Mammary epithelial cell (primary cell): ENCODE results near the gene MEST.

Source experiments
- EZH2 ChIP-seq: IDR thresholded peaks from 2 replicates; pipeline ENCODE4 v1.6.1; 2012; ENCODE audit warnings: low read length, inconsistent platforms, borderline replicate concordance
- TF ChIP-seq, protein P1 (sequence below), 2 donors: IDR thresholded peaks in 1 of 2; conservative IDR thresholded peaks in 1 of 2; 2 replicates each; pipeline ENCODE4 v1.5.1; 2011 to 2012; ENCODE audit warnings: inconsistent platforms in 2 of 2, low read length in 2 of 2, mild to moderate bottlenecking in 2 of 2, control low read depth in 1 of 2, low read depth in 1 of 2; ENCODE audit not compliant: insufficient read depth in 1 of 2; ENCODE audit errors: extremely low read depth in 1 of 2

DNA sequence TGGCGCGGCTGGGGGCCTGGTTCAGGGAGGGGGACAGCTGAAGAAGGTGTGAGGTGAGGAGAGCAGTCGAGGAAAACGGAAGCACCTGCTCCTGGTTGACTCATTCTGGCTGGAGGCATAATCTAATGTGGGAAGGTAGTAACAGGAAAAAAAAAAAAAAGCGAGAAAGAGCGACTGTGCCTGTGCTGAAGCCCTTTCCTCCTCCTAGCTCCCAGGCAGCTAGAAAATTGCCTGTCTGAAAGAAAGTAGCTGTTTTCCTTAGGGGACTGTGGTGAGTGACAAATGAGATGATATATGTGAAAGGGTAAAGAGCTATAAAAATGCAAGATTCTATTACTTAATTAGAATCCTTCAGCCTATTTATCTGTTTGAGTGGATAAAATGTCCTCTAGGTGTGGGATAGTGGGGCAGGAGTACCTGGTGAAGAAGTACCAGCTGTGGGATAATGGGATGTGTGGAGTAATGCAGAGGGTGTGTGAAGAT, 4.9 kb upstream of the MEST start:
- TF ChIP-seq EZH2: no peak
- TF ChIP-seq, protein P1, sequence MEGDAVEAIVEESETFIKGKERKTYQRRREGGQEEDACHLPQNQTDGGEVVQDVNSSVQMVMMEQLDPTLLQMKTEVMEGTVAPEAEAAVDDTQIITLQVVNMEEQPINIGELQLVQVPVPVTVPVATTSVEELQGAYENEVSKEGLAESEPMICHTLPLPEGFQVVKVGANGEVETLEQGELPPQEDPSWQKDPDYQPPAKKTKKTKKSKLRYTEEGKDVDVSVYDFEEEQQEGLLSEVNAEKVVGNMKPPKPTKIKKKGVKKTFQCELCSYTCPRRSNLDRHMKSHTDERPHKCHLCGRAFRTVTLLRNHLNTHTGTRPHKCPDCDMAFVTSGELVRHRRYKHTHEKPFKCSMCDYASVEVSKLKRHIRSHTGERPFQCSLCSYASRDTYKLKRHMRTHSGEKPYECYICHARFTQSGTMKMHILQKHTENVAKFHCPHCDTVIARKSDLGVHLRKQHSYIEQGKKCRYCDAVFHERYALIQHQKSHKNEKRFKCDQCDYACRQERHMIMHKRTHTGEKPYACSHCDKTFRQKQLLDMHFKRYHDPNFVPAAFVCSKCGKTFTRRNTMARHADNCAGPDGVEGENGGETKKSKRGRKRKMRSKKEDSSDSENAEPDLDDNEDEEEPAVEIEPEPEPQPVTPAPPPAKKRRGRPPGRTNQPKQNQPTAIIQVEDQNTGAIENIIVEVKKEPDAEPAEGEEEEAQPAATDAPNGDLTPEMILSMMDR (conservative IDR thresholded peaks at IDR 0.05 in 1 of 2, IDR thresholded peaks at IDR 0.05 in 1 of 2; ENCODE audit: extremely low read depth in 1 of 2, insufficient read depth in 1 of 2, low read depth in 1 of 2, low read length in 2 of 2): no peak
